OCI-LY7 (cell line): ENCODE data around the gene ZMIZ1.

Experiments used
- CTCF ChIP-seq: fragments of 200-600 bp; sonication (generic); conservative IDR thresholded peaks from 2 replicates; pipeline ENCODE4 v1.5.1; 2014; ENCODE audit warnings: mild to moderate bottlenecking, antibody characterized with exemption, low read length, moderate library complexity, mixed read lengths
- EZH2phosphoT487 ChIP-seq: fragments of 200-600 bp; sonication (generic); IDR thresholded peaks from 2 replicates; pipeline ENCODE4 v1.6.1; 2018; ENCODE audit warnings: low read depth, borderline replicate concordance, mild to moderate bottlenecking, mixed run types, antibody characterized with exemption, low read length, moderate library complexity, mixed read lengths

- TF ChIP-seq CTCF (no peak), EZH2phosphoT487 (no peak)
These were observed 128.8 kb downstream of the ZMIZ1 start for GRCh38 chr10:79197558-79197957.
